ENCODE results near the gene DUSP23.

The DUSP23 gene

DNA sequence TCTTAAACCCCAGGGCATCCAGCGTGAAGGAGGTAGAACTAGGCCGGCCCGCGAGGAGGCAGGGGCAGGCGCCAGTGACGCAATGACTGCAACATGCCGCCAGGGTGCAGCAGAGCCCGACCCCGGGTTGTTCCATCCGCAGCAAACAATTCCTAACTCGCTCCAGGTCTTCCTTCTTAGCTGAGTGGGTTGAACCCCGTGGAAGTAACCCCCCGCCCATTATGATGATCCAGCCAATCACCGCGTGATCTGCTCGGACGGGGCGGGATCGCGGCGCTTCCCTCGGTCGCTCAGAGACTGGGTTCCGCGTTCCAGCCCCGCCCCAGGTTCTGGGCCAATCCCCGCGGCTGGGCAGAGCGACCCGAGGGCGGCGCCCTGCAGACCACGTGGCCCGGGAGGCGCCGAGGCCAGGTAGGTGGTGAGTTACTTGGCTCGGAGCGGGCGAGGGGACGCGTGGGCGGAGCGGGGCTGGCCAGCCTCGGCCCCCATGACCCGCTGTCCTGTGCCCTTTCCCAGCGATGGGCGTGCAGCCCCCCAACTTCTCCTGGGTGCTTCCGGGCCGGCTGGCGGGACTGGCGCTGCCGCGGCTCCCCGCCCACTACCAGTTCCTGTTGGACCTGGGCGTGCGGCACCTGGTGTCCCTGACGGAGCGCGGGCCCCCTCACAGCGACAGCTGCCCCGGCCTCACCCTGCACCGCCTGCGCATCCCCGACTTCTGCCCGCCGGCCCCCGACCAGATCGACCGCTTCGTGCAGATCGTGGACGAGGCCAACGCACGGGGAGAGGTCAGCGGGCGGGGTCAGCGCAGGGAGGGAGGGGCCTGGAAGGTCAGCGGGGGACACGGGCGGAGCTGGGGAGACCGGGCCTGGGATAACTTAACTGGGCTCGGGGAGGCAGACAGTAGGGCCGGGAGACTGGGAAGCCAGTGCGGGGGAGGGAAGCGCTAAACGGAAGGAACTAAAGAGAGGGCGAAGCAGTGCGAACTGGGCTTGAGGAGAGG, at the start of gene DUSP23:
Gene DUSP23 (plus strand): TSS at position 380 of the 1,000 bp plus-strand sequence. CDS start 139 bp downstream, at position 519.
- no peak for FAIRE-seq

DNA sequence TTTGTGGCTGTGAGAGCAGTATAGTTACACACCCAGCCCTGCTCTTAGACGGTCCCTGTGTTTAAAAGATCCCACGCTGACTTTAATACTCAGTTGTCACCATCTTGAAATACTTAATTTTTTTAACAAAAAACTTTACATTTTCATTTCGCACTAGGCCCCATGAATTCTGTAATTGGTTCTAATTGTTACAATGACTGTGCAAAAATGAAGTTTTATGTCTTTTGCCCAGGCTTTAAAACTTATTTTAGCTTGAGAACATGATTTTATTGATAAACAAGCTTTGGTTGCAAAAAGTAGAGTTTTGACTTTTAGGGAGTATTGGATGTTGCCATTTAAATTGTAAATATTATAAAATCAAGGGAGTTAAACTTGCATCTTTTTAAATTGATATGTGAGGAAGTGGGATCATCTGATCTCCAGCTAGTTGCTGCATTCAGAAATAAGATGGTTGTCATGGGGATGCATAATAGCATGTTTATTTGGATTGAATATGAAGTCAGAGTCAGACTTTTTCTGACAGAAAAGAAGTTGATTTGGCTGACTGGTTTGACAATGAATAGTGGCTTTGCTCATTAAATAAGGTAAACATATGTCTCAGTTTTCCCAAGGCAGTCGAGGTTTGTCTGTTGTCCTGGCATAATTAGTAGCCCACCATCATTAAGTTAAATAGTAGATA, 43.4 kb upstream of the DUSP23 start:
- no peak for FAIRE-seq

DNA sequence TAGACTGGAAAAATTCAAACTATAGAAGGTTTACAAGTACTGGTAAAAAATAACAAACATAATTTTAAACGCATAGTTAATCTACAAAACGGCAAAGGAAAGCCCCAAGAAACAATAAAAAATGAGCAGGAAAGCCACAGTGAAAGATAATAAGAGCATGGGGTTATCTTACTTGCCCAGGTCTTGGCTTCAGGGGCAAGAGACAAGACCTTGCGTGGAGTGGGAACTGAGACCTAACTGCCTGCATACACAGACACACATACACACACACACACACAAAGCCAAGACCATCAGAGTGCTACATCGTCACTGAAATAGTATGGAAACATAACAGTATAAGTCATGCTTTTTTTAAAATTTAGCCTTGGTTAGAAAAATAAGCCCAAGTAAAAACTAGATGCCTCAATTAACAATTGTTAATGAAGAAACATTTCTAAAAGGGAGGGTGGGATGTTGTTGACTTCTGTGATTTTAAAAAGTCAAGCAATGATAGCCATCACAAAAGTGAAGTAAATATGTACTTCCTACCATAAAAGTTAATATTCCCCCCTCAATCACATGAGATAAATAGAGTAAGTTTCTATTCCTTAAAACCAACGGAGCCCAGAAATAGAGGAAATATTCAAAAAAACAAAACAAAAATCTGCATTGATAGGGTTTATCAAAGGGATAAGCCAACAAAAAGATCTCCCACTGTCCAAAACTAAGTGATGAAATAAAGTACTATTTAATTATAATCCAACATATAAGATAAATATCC, 36.9 kb upstream of the DUSP23 start:
- FAIRE-seq, result no peak

DNA sequence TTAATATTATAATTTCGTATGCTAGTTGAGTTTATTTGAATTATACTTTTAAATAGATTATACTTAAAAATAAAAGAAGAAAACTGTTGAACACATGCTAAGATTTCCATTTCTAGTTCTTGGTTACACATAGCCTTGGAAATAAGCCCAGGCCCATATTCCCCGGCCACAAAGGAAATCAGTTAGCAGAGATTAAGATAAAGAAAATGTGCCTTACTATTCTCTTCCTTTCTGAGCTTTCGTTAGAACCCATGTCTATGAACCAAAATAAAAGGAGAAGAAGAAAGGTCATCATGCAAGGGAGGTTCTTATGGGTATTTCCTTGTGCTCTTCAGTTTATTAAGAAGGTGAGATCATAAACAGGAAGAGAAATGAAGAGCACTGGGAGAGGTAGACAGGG, 34.1 kb upstream of the DUSP23 start:
- FAIRE-seq, result no peak

DNA sequence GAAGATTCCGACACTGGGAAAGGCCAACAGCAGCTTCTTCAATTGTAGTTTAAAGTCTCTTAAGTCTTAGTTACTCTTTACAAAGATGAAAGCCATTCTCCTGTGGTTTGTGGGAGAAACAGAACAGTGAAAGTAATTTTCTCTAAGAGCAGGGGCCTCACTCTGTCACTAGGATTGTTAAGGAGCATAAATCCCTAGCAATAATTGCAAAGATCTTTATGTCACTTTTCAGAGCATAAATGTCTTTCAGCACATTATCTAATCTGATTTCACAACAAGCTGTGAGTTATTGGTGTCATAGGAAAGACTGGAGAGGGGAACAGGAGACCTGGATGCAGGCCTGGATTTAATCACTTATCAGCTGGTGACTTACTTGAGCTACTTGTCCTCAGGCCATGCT, 32.4 kb upstream of the DUSP23 start:
- FAIRE-seq, result no peak

DNA sequence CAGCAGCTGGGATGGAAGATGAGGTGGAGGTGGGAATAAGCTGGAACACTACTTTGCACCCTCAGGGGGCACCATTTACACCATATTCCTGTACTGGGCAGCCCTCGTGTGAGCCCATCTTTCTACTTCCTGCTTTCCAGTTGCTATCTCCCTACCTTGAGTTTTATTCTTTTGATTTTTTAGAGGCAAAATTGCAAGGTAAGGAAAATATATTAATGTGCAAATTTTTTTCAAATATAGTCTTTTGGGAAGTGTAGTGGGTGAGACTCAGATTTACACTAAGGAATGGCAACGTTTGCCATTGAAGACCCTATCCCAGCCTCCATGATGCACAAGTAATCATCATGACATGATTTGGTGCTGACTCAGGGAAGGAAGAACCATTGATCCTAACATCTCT, 31.1 kb upstream of the DUSP23 start:
- no peak for FAIRE-seq

DNA sequence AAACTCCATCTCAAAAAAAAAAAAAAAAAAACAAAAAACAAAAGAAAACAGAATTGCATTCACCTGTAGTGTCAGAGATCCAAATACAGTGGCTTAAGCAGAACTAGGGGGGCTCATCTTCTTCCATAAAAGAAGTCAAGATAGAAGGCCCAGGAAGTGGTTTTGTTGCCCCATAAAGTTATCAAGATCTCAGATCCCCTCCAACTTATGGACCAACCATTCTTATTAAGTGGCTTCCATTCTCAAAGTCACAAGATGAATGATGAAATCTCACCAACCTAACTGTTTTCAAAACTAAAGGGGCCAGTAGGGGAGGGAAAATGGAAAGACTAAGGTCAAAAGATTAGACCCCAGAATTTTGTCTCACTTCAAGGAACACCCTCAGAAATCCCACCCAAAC, 30.1 kb upstream of the DUSP23 start:
- FAIRE-seq, result no peak

DNA sequence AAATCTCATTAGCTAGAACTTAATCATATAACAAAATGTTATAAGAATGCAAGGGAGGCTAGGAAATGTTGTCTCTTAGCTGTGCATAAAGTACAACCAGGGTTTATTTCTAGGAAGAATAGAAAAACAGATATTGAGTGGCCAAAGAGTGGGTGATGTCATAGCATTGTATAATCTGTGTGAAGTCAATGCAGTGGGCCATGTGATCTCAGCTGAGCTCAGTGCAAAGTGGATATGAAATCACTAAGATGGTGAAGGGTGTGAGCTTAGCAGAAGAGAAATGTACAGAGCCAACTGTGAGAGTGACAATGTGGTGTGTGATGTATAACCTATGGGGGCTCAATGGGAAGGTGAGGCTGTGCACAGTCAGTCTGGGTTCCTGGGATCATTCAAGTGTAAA, 29.7 kb upstream of the DUSP23 start:
- no peak for FAIRE-seq

DNA sequence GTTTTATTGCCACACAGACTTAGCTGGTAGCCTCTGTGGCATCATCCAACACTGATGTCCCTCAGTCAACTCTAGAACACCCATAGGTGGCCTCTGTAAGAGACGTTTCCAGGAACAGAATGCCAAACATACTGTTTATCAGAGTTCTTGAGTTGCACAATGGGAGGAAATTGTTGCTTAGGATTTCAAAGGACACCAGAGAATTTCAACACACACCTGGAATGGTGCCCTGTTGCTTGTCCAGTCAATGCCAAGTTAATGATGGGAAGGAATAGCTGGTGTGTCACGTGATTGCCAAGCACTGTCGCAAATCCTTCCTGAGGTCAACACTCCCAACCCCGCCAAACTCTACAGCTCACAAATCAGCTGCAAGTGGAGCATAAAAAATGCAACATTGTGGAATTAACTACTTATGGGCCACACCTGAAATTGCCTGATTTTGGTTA, 28.6 kb upstream of the DUSP23 start:
- FAIRE-seq, result no peak

DNA sequence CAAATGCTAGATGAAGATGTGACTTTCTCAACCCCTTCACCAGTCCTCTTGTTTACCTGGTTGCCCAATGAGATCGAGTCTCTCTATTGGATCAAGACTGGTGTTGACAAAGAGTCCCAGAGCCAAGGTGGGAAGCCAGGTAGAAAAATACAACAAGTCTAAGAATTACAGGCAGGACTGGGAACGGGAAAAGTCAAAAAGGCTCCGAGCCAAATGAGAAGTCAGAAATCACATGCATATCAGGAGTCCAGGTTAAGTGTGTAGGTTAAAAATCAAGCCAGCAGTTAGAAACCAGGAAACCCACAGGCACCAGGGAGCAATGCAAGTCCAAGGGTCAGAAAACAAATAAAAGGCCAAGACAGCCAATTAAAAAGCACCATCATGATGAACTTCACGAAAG, 27.4 kb upstream of the DUSP23 start:
- FAIRE-seq, result no peak

DNA sequence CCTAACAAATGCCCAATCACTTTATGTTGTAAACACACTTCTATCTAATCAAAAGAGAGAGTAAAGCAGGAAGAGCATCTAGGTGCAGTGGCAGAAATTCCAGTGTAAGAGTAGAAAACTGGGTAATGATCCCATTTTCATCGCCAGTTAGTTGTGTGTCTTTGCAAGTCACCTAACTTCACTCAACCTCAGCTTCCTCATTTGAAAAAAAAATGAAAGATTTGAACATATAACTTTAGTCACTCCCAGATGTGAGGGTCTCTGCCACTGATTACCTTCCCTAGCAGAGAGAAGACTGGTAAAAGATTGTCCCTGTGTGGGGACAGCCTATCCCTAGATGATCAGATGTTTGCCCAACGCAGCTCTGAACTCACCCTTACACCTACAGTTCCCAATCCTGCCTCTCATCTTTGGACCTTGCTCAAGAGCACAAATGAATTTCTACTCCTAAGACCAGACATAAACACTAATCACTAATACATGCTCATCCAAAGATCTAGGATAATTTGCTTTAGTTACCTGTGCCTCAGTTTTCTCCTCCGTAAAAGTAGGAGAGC, 25.2 kb upstream of the DUSP23 start:
- FAIRE-seq, result no peak

DNA sequence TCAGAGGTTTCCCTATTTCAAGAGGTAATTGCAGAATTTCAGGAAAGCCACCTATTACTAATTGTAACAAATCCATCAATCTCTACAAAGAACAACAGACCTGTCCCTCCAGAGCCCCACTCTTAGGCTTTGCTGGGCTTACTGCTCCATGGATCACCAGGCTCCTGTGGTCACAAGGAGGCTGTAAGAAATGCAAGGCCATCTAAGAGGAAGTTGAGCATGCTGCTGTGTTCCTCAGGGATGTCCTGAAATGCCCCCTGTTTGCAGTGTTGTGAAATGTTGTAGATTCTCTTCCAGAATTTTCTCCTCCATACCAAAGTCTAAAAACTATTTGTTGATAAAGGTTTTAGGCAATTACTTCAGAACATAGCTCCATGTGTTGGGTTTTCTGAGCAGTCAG, 24.4 kb upstream of the DUSP23 start:
- FAIRE-seq, result no peak

DNA sequence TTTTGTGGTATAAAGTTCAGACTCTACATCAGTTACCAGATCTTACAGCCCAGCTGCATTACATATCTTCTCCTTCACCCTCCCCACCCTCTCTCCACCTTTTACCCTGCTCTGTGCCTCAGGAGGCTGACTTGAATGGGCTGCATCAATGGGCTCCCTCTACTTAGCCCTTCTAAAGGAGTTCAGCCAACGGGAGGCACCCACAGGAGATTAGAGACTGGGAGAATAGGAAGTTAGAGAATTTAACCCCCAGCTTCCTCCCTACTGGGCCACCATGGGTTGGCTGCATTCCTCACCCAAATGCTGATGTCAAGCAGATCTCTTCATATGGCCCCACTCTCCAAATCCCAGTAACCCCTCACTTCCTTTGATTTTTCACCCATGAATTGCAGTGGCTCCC, 17.1 kb upstream of the DUSP23 start:
- FAIRE-seq, result no peak

DNA sequence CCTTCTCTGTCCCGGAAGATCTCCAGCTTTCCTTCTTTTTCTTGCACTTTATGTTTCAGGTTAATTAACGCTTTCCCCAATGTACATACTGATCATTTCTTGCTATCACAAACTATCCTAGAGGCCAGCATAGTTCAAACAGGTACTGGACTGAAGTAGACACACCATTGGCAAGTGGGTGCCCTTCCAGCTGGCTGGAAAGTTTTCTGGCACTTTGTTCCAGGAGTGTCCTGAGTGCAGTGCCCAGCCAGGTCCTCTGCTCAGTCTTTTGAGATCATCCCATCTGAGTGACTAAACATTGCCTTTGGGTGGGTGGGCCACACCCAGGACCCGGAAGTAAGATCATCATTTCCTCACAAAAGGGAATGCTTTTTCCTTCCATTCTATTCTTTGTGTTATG, 15.0 kb upstream of the DUSP23 start:
- FAIRE-seq, result no peak

DNA sequence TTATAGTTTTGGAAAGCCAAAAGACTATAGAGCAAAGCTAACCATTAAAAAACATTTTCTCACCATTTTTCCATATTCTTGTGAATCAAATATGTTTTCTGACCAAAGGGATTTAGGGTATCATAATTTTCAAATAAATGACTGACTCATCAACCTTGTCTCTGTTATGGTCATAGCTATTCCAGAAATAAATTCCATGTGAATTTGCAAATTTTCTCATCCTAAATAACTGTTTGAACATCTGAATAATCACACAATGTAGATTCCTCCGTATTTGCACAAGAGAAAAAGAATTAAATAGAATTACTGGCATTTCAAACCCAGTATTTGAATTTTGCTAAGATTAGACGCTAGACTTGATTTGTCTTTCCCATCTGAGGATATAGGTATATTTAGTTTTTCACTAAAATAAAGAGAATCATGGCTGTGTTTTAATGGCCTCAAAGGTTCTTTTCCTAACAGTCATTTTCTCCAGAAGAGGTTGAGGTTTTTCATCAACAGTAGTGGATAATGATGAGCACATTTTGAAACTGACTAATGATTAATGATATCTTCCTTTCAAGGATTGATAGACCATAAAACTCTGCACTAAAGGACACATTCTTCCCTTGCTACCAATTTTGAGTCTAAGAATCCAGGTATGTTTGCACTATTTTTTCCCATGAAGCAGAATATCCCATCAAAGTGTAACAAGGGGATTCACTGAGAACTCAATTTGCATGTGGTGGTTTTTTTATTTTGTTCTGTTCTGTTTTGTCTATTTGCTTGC, 9.5 kb upstream of the DUSP23 start:
- FAIRE-seq, result no peak

DNA sequence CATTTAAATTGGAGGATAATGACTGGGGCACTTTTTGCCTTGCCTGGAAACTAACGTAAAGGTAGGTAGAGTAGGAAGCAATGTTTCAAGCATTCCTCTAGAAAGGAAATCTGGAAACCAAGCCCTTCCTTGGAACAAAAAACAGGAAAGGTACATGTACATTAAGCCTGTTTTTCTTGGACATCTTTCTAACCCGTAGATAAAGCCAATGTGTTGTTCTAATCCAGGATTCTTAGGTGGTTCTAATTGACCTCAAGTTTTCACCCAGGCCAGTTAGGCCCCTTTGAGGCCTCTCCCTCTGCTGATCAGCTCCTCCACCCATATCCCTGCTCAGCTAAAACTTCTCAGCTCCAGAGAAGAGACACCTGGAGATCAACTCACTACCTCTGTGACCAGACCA, 6.3 kb upstream of the DUSP23 start:
- no peak for FAIRE-seq

DNA sequence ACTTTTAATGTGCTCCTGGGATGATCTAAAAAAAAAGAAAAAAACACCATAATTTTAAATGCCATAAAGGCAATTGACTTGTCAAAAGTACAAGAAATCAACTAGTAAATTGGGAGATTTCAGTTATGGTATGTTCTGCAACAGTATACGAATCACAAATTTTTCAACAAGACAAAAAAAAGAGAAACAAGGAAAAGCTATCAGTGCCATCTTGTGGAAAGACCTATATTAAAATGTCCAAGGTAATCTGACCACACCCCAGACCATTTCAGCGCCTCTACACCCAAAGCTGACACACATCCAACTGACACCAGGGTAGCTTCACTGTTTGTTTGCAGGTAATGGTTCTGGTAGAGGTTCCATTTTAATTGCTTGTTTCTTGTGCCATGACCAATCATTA, 5.0 kb upstream of the DUSP23 start:
- FAIRE-seq, result no peak

DNA sequence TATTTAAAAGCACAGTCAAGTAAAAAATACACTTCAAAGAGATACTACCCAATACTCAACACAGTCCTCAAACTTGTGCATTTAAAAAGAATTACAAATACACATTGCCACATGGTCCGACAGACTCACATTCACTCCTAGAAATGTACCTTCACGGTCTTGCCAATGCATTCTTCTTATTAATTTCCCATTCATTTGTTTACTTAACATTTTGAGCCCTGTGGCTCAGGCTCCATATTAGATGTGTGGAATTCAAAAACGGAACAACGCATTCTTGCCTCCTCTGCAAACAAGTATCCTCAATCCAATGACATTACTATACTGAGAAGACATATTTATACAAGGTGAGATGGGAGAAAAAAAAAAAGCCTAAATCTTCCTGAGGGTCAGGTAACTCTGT, 2.5 kb upstream of the DUSP23 start:
- no peak for FAIRE-seq

DNA sequence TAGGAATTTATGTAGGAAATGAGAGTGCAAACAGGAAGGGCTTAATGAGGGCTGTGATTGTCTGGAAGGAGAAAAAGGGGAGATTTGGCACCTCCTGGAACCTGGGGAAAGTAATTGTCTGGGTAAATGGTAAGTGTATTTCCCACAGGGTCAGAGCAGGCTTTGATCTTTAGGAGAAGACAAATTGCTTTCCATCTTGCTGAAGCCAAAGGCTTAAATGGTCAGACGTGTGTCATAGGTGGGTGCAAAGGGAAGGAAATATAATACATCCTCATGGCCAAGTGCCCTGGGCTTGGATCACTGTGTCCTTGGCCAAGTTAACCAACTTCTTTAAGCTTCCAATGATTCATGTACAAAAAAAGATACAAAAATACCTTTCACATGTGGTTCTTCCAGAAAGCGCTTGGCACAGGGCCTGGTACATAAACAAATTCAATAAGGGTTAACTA, 1.3 kb upstream of the DUSP23 start:
- no peak for FAIRE-seq

DNA sequence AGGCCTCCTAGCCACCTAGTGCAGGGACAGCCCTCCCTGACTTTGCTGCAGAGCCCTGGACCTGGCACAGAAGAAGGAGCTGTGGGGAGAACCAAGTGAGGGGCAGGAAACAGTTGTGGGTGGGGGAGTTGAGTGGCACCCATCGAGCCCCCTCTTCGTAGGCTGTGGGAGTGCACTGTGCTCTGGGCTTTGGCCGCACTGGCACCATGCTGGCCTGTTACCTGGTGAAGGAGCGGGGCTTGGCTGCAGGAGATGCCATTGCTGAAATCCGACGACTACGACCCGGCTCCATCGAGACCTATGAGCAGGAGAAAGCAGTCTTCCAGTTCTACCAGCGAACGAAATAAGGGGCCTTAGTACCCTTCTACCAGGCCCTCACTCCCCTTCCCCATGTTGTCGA, 1.2 kb downstream of the DUSP23 start:
- FAIRE-seq, result no peak

DNA sequence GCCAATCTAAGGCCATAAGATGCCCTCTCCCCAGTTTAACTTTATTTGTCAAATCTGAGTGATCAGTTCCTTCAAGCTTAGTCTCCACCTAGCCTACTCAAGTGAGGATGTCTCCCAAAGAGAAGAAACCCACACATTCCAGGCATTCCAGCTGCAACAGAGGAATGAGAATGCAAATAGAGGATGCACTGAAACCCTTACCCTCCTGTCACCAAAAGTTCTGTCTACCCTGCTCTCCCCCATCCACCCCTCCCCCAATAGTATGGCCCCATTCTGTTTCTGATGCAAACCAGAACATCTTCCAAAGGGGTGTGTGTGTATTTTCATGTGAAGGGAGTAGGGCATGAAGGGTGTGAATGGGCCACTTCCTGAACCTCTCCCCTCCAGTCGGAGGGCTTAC, 3.0 kb downstream of the DUSP23 start:
- FAIRE-seq, result no peak

DNA sequence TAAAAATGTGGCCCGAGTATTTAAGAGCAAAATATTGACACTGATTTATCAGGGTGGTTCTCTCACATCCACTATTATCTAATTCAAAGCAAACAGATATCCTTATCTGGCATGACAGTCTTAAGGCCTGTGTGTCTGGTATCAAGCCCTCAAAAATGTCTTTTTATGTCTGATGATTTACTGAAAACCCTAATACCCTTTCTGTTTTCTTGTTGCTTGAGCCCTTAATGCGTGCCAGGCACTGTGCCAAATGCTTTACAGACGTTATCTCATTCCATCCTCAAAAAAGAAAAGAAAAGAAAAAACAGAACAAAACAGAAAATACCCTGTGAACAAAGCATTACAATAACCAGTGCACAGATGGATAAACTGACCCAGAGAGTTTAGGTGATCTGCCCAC, 5.7 kb downstream of the DUSP23 start:
- no peak for FAIRE-seq

Data from islet of Langerhans (tissue), 1 donor.